ENCODE measurements around the gene KNCN.

- TF ChIP-seq, protein P1, sequence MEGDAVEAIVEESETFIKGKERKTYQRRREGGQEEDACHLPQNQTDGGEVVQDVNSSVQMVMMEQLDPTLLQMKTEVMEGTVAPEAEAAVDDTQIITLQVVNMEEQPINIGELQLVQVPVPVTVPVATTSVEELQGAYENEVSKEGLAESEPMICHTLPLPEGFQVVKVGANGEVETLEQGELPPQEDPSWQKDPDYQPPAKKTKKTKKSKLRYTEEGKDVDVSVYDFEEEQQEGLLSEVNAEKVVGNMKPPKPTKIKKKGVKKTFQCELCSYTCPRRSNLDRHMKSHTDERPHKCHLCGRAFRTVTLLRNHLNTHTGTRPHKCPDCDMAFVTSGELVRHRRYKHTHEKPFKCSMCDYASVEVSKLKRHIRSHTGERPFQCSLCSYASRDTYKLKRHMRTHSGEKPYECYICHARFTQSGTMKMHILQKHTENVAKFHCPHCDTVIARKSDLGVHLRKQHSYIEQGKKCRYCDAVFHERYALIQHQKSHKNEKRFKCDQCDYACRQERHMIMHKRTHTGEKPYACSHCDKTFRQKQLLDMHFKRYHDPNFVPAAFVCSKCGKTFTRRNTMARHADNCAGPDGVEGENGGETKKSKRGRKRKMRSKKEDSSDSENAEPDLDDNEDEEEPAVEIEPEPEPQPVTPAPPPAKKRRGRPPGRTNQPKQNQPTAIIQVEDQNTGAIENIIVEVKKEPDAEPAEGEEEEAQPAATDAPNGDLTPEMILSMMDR (IDR thresholded peaks at IDR 0.05): no peak
- no peak for TF ChIP-seq EZH2phosphoT487 (IDR thresholded peaks at IDR 0.05)
Measured at GRCh38 chr1:46537651-46538050, 13.8 kb downstream of the KNCN start.
